ENCODE data around the gene SCT.

GRCh38 chr11:614021-614622 is 12.9 kb downstream of the SCT start:
- no peak for TF ChIP-seq ZNF239 (tag by site-specific recombination; IDR thresholded peaks at IDR 0.05)
- no peak for TF ChIP-seq ZNF510 (tag by site-specific recombination; IDR thresholded peaks at IDR 0.05; ENCODE audit: insufficient replicate concordance)
- no peak for TF ChIP-seq ZNF561 (tag by site-specific recombination; IDR thresholded peaks at IDR 0.05; ENCODE audit: borderline replicate concordance)
- no peak for TF ChIP-seq ZBTB6 (tag by site-specific recombination; IDR thresholded peaks at IDR 0.05)
- TF ChIP-seq REST (tag by site-specific recombination; IDR thresholded peaks at IDR 0.05): no peak
- TF ChIP-seq ZNF621 (tag by site-specific recombination; IDR thresholded peaks at IDR 0.05): no peak
- TF ChIP-seq, protein P1, sequence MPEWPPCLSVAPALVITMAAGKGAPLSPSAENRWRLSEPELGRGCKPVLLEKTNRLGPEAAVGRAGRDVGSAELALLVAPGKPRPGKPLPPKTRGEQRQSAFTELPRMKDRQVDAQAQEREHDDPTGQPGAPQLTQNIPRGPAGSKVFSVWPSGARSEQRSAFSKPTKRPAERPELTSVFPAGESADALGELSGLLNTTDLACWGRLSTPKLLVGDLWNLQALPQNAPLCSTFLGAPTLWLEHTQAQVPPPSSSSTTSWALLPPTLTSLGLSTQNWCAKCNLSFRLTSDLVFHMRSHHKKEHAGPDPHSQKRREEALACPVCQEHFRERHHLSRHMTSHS (tag by site-specific recombination; IDR thresholded peaks at IDR 0.05): no peak
- TF ChIP-seq GLI2 (tag by site-specific recombination; IDR thresholded peaks at IDR 0.05; ENCODE audit: borderline replicate concordance, low read depth): no peak
- no peak for TF ChIP-seq ZNF10 (tag by site-specific recombination; IDR thresholded peaks at IDR 0.05)
- TF ChIP-seq, protein P2, sequence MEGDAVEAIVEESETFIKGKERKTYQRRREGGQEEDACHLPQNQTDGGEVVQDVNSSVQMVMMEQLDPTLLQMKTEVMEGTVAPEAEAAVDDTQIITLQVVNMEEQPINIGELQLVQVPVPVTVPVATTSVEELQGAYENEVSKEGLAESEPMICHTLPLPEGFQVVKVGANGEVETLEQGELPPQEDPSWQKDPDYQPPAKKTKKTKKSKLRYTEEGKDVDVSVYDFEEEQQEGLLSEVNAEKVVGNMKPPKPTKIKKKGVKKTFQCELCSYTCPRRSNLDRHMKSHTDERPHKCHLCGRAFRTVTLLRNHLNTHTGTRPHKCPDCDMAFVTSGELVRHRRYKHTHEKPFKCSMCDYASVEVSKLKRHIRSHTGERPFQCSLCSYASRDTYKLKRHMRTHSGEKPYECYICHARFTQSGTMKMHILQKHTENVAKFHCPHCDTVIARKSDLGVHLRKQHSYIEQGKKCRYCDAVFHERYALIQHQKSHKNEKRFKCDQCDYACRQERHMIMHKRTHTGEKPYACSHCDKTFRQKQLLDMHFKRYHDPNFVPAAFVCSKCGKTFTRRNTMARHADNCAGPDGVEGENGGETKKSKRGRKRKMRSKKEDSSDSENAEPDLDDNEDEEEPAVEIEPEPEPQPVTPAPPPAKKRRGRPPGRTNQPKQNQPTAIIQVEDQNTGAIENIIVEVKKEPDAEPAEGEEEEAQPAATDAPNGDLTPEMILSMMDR (tag by site-specific recombination; IDR thresholded peaks at IDR 0.05): no peak
- TF ChIP-seq, protein P3, sequence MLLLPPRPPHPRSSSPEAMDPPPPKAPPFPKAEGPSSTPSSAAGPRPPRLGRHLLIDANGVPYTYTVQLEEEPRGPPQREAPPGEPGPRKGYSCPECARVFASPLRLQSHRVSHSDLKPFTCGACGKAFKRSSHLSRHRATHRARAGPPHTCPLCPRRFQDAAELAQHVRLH (tag by site-specific recombination; IDR thresholded peaks at IDR 0.05): no peak
- no peak for TF ChIP-seq ZNF274 (IDR thresholded peaks at IDR 0.05; ENCODE audit: low read length)
- no peak for TF ChIP-seq ZNF274 (tag by site-specific recombination; IDR thresholded peaks at IDR 0.05; ENCODE audit: borderline replicate concordance)
- TF ChIP-seq ZBTB1 (tag by site-specific recombination; IDR thresholded peaks at IDR 0.05): no peak
- TF ChIP-seq ZNF585B (tag by site-specific recombination; IDR thresholded peaks at IDR 0.05): no peak
